VCaP (cell line): ENCODE results near the gene PKM.
A peak's percentile ranks its signal among the peaks of the same experiment; 100 is the strongest.

ENCODE experiments used
- H3K27ac ChIP-seq: fragments of 450-650 bp; 2 replicates; pipeline ENCODE4 v1.5.1; 2017
- TF ChIP-seq, protein P1 (sequence below): fragments of 450-650 bp; conservative IDR thresholded peaks from 2 replicates; pipeline ENCODE4 v1.5.1; 2017; ENCODE audit warnings: mild to moderate bottlenecking, moderate library complexity

PKM gene

DNA sequence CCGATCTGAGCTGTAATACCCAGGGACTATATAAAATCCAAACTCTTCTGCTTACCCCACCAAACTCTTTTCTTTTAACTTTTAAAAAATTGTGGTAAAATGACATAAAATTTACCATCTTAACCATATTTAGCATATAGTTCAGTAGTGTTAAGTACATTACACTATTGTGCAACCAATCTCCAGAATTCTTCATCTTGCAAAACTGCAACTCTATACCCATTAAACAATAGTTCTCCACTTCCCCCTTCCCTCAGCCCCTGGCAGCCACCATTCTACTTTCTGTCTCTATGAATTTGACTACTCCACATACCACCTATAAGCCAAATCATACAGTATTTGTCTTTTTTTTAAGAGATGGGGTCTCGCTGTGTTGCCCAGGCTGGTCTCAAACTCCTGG, 74.1 kb downstream of the PKM start:
- TF ChIP-seq, protein P1, sequence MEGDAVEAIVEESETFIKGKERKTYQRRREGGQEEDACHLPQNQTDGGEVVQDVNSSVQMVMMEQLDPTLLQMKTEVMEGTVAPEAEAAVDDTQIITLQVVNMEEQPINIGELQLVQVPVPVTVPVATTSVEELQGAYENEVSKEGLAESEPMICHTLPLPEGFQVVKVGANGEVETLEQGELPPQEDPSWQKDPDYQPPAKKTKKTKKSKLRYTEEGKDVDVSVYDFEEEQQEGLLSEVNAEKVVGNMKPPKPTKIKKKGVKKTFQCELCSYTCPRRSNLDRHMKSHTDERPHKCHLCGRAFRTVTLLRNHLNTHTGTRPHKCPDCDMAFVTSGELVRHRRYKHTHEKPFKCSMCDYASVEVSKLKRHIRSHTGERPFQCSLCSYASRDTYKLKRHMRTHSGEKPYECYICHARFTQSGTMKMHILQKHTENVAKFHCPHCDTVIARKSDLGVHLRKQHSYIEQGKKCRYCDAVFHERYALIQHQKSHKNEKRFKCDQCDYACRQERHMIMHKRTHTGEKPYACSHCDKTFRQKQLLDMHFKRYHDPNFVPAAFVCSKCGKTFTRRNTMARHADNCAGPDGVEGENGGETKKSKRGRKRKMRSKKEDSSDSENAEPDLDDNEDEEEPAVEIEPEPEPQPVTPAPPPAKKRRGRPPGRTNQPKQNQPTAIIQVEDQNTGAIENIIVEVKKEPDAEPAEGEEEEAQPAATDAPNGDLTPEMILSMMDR = no peak
- no peak overlapping the region for H3K27ac ChIP-seq

DNA sequence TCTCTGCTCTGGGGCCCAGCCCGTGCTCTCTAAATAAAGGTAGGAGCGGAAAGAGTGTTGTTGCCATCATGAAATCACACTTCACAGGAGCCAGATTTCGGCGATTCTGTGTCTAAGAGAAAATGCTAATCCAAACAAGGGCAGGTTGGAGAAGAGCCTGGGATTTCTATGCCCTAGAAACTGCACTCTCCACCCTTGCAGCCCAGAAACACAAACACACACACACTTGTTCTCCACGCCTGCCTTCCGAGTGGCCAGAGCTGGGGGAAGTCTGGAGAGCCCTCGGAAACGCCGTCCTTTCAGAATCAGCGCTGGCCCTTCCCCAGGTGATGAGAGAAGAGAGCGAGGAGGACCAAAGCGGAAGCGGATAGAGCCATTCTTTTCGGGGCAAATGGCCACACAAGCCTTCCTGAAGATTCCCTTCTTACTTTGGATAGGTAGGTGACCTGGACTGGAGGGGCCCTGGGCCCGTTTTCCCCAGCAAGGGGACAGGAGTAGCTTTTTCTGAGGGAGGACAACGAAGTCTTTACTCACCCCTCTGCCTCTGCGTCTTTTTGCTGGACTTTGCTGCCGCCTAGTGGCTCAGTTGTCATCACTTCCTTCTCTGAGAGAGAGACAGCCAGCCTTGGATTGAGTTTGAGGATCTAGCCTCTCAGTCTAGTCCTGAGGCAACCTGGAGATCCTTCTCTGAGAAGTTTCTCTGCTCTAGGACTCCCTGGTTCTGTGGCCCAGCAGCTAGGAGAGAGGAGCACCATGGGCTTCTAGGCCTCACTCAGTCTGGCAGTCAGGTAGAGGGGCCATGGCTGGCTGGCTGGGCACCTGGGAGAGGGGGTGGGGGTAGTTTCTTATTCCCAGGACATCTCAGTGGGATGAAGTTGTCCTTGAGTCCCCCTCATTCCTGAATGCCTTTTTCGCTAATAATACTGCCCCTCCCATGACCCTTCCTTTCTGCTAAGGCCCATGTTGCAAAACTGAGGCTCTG, 75.1 kb downstream of the PKM start:
- TF ChIP-seq, protein P1 = peak; percentile 86
- peak overlapping the region; percentile 97 for H3K27ac ChIP-seq

DNA sequence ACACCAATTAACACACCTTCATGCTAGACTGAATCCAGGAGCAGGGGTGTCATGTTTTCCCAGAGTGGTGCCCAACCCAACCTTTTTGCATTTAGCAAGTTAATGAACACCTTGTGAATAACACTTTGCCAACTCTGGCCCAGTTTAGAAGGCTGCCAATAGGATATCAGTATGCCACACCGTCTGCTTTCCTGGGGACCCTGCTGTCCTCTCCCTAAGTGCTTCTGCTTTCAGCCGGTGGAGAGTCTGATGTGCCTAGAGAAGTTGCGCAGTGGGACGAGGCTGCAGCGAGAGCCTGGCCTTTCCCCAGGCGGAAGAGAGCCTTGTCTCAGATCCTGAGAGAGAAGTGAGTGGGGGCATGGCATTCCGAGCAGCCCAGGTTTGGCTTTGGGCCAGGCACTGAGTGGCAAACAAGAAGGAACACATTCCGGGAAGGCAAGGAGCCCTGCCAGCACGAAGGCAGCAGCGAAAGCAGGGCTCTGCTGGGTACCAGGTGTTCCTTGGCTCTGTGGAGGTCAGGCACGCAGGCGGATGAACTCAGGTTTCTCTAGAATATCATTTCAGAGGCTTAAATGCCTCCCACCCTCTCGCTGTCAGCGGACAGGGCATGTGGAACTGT, 75.9 kb downstream of the PKM start:
- peak overlapping the region; percentile 97 for H3K27ac ChIP-seq
- TF ChIP-seq, protein P1 = no peak

DNA sequence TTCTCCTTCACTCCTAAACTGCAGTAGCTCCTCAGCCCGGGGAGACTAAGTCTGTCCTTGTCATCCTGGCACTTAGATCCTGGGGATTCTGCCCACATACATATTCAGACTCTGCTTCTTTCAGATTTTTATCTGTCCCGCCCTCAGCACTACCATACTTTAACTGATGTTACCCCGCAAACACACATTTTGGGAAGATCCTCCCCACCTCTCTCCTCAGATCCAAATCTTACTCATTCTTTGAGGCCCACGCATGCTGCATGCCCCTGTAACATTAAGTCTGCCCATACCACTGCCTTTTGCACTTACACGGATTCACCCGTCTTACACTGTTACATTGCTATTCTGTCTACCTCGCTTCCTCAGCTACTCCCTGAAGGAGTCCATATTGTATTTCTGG, 76.7 kb downstream of the PKM start:
- TF ChIP-seq, protein P1 = no peak
- peak overlapping the region; percentile 97 for H3K27ac ChIP-seq

DNA sequence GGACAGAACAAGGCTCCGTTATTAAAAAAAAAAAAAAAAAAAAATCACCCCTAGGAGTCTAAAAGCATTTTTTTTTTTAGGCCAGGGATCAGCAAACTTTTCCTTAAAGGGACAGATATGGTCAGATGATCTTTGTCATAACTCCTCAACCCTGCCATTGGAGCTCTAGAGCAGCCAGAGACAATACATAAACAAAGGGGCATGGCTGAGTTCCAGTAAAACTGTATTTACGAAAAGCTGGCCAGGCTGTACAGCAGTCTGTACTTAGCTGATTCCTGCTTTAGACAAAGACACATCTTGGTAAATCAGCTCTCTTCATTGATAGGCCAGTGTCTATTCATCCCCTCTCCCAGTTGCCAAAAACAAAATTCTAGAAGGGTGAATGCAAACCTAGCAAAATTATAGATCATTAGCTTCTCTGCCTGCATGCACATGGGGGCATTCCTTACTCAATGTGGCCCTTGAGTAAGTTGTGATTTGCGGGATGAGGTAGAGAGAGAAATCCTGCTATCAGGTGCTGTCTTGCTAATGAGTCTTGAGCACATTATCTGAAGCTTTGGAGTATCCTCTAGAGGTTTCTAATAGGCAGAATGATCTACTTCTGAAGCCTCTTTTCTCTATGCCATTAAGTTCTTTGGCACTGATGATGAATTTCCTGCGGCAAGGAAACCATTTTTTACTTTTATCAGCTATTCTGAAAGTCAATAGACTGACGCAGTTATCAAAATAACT, 77.6 kb downstream of the PKM start:
- TF ChIP-seq, protein P1 = no peak
- H3K27ac ChIP-seq = peak overlapping the region; percentile 97
